Activated CD8-positive, alpha-beta memory T cell treated with anti-CD3 and anti-CD28 coated beads, Interleukin-2, amount 10 ng/mL, durations not matched to agents 7 days and 5 days (primary cell): ENCODE measurements around the gene TNFSF10. TPM values are rescaled to one million over a fixed set of nuclear protein-coding genes. Genes with fewer than 3 reads are reported as not detected.
"Not testable (repeated sequence)": the region's sequence is repeated elsewhere in the genome, so short reads cannot be mapped to it uniquely, and the experiment has no call there.

Source experiments
- ATAC-seq: fragments of 150-1000 bp; cut with Tn5 transposase; one replicate; pipeline ENCODE4 v1.10.0; 2021; ENCODE audit warnings: moderate library complexity
- CTCF ChIA-PET: fragments of 350-600 bp; sonication (Branson Sonifier 250); formaldehyde crosslinking; loops from one replicate; lab custom pipeline; 2021; ENCODE audit warnings: antibody characterized with exemption; lab: Charles Lee
- DNase-seq: peaks from one replicate; pipeline ENCODE4 v3.0.0-alpha.2; 2020
- H3K27ac Mint-ChIP-seq: one replicate; pipeline ENCODE4 v1.8.0; 2021; ENCODE audit warnings: mild to moderate bottlenecking, mixed read lengths
- H3K27me3 Mint-ChIP-seq: one replicate; pipeline ENCODE4 v1.8.0; 2021; ENCODE audit warnings: mixed read lengths
- H3K36me3 Mint-ChIP-seq: one replicate; pipeline ENCODE4 v1.8.0; 2021; ENCODE audit warnings: mild to moderate bottlenecking, mixed read lengths
- H3K4me1 Mint-ChIP-seq: one replicate; pipeline ENCODE4 v1.8.0; 2021; ENCODE audit warnings: mixed read lengths
- H3K4me3 Mint-ChIP-seq: one replicate; pipeline ENCODE4 v1.8.0; 2021; ENCODE audit warnings: mild to moderate bottlenecking, moderate library complexity, mixed read lengths
- H3K9me3 Mint-ChIP-seq: one replicate; pipeline ENCODE4 v1.8.0; 2022; ENCODE audit warnings: low read depth, mixed read lengths
- total RNA-seq, 2 experiments: library from RNA; stranded (reverse); gene quantifications; one replicate each; pipeline ENCODE4 v1.2.3, GENCODE V29; 2021

Gene TNFSF10
- total RNA-seq = 100 to 1,000 TPM; 144 to 256 TPM

DNA sequence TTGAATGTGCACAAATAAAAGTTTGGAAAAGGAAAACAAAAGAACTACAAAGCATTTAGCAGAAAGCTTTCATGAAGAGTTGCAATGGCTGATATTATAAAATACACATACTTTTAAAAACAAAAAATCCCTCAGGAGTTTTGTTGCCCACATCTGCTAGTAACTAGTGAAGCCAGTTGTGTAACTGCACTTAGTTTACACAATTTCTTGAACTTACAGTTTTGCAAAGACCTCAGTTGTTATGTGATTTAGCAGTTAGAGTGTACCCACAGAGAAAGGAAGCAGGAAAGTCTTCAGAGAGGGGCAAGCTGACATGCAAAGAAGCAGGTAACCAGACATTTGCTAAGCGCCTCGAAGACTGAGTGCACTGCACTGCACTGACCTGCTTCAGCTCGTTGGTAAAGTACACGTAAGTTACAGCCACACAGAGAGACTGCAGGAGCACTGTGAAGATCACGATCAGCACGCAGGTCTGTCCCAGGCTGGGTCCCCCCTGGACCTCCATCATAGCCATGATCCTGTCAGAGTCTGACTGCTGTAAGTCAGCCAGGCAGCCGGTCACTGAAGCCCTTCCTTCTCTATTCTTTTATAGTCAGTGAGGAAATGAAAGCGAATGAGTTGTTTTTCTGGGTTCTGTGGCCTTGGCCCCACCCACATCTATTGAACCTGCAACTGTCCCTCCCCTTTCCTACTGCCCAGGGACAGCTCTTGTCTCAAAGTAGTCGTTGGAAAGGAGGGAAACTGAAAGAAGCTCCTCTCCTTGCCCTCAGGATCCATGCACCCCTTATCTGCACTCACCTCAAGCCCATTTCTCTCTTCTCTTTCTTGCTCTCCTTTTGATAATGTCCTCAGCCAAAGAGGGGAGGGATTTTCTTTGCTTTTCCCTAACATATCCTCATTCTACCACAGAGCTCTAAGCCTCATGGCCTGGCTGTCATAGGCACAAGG lies at the start of gene TNFSF10:
TSS of gene TNFSF10 (minus strand) at position 560 of the 948 bp plus-strand sequence. CDS start at position 514, 46 bp downstream.
- CTCF ChIA-PET = interaction anchor here (0.6 to 9.1 kb wide), 10 partner anchors 7 to 99 kb away, joined by 3 to 146 read pairs (median 3); no protein-coding TSS in a partner anchor
- Mint-ChIP-seq H3K4me3 (peak within 1 kb of the TSS; percentile 95), H3K36me3 (peaks cover 52% of the 10 kb centered on the region), H3K4me1 (peaks cover 44% of the 10 kb centered on the region), H3K27me3 (no peaks in the 10 kb centered on the region), H3K27ac (peak within 1 kb of the TSS; percentile 98), H3K9me3 (no peaks in the 10 kb centered on the region)
- DNase-seq (peak; percentile 93), ATAC-seq (peak; percentile 89)

DNA sequence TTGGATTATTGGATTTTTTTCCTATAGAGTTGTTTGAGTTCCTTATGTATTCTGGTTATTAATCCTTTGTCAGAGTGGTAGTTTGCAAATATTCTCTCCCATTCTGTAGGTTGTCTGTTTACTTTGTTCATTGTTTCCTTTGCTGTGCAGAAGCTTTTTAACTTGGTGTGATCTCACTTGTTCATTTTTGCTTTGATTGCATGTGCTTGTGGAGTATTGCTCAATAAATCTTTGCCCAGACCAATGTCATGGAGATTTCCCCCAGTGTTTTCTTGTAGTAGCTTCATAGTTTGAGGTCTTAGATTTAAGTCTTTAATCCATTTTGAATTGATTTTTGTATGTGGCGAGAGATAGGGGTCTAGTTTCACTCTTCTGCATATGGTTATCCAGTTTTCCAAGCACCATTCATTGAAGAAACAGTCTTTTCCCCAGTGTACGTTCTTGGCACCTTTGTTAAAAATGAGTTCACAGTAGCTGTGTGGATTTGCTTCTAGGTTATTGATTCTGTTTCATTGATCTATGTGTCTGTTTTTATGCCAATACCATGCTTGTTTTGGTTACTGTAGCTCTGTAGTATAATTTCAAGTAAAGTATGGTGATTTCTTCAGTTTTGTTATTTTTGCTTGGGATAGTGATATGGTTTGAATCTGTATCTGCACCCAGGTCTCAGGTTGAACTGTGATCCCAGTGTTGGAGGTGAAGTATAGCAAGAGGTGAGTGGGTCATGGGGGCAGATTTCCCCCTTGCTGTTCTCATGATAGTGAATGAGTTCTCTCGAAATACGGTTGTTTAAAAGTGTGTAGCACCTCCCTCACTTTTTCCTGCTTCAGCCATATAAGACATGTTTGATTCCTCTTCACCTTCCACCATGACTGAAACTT lies 46.1 kb upstream of the TNFSF10 start:
- CTCF ChIA-PET = interaction anchor here (1.3 kb wide), 1 partner anchor 83 kb away, joined by 3 read pairs; no protein-coding TSS in a partner anchor
- Mint-ChIP-seq H3K36me3 (peaks cover 48% of the 10 kb centered on the region), H3K4me3 (no peak overlapping the region), H3K27ac (no peak overlapping the region), H3K27me3 (no peaks in the 10 kb centered on the region), H3K4me1 (peaks cover 16% of the 10 kb centered on the region), H3K9me3 (peaks cover 13% of the 10 kb centered on the region)
- DNase-seq = no peak
- ATAC-seq = no peak

GRCh38 chr3:172568701-172569100 lies 45.5 kb upstream of the TNFSF10 start:
- Mint-ChIP-seq H3K4me3 (no peak overlapping the region), H3K4me1 (peaks cover 19% of the 10 kb centered on the region), H3K27ac (no peak overlapping the region), H3K36me3 (peaks cover 45% of the 10 kb centered on the region), H3K9me3 (peaks cover 13% of the 10 kb centered on the region), H3K27me3 (no peaks in the 10 kb centered on the region)
- CTCF ChIA-PET = no interaction called here
- ATAC-seq (no peak), DNase-seq (no peak)

DNA sequence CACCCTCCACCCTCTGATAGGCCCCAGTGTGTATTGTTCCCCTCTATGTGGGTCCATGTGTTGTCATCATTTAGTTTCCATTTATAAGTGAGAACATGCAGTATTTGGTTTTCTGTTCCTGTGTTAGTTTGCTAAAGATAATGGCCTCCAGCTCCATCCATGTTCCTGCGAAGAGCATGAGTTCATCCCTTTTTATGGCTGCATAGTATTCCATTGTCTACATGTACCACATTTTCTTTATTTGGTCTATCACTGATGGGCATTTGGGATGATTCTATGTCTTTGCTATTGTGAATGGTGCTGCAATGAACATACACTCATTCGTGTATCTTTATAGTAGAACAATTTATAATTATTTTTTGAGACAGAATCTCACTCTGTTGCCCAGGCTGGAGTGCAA lies 43.6 kb upstream of the TNFSF10 start:
- H3K27ac Mint-ChIP-seq, H3K4me3 Mint-ChIP-seq, DNase-seq, H3K27me3 Mint-ChIP-seq, CTCF ChIA-PET, ATAC-seq: not testable (repeated sequence)
- peaks cover 36% of the 10 kb centered on the region for H3K36me3 Mint-ChIP-seq
- H3K4me1 Mint-ChIP-seq = peaks cover 36% of the 10 kb centered on the region
- peaks cover 13% of the 10 kb centered on the region for H3K9me3 Mint-ChIP-seq

DNA sequence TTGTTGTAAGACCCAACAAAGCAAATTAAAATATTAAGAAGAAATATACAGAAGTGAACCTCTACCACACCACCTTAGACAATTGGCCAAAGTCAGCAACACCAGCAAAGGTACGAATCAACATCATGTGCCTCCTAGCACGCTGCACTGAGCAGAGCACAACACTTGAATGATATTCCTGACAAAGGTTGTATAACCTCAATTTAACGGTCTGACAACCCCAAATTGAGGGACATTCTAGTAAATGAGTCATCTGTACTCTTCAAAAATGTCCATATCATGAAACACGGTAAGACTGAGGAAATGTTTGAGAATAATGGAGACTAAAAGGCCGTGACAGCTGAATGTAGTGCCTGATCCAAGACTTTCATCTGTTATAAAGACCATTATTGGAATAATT lies 41.3 kb upstream of the TNFSF10 start:
- peaks cover 39% of the 10 kb centered on the region for H3K4me1 Mint-ChIP-seq
- peaks cover 7% of the 10 kb centered on the region for H3K9me3 Mint-ChIP-seq
- CTCF ChIA-PET = interaction anchor here (1.0 kb wide), 1 partner anchor 41 kb away, joined by 3 read pairs; the partner anchor contains the start of gene TNFSF10
- ATAC-seq (no peak), DNase-seq (no peak)
- peaks cover 25% of the 10 kb centered on the region for H3K36me3 Mint-ChIP-seq
- H3K4me3 Mint-ChIP-seq = no peak overlapping the region
- H3K27ac Mint-ChIP-seq = no peak overlapping the region
- H3K27me3 Mint-ChIP-seq = no peaks in the 10 kb centered on the region

DNA sequence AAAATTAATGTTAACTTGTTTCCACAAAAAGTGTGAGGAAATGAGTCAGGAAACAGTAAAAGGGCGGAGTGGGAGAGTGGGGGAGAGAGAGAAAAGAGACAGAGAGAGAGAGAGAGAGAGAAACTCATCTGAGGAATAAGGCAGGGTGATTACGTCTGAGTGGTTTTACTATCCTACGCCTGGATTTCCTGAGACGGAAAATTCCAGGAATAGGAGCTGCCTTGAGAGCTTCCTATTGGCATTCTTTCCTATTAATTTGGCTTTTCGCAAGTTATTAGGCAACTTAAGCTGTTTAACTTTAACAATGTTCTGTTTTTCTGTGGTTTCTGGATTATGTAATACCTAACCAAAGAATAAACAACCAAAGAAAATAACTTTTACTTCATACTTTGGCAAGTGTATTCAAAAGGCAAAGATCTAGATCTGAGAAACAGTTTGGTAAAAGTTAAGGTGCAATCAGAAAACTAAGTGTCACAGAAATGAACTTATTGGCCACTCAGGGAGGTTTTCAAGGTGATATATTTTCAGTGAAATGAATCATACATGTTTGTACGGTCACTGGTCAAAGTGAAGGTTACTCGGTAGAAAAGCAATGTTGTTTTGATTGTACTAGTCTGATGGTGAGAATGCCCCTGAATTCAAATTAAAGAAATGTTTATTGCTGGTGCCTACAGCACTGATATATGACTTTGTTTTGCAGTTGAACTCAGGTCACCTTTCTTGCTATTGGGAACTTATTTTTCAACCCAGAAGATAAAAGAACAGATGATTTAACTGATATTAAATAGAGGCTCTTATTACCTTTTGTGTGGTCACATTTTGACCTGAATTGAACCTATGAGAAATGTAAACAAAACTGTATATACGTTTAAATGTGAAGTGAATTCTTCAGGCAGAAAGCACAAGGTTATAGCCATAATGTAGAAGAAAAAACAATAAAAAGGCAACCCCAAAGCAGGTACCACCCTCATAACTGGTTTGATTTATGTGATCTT lies 39.9 kb upstream of the TNFSF10 start:
- ATAC-seq (peak; percentile 70), DNase-seq (peak; percentile 59)
- Mint-ChIP-seq H3K36me3 (peaks cover 20% of the 10 kb centered on the region), H3K4me1 (peaks cover 33% of the 10 kb centered on the region), H3K27me3 (no peaks in the 10 kb centered on the region), H3K4me3 (peak overlapping the region; percentile 55), H3K27ac (peak overlapping the region; percentile 82), H3K9me3 (peaks cover 6% of the 10 kb centered on the region)
- CTCF ChIA-PET = interaction anchor here (0.6 to 2.0 kb wide), 10 partner anchors 9 to 61 kb away, joined by 3 to 7 read pairs (median 4); no protein-coding TSS in a partner anchor

- DNase-seq (no peak), ATAC-seq (peak; percentile 40)
- no peaks in the 10 kb centered on the region for H3K27me3 Mint-ChIP-seq
- no peak overlapping the region for H3K4me3 Mint-ChIP-seq
- peaks cover 13% of the 10 kb centered on the region for H3K36me3 Mint-ChIP-seq
- H3K9me3 Mint-ChIP-seq = peaks cover 4% of the 10 kb centered on the region
- CTCF ChIA-PET = interaction anchor here (0.6 to 2.0 kb wide), 11 partner anchors 10 to 62 kb away, joined by 3 to 7 read pairs (median 4); no protein-coding TSS in a partner anchor
- H3K27ac Mint-ChIP-seq = peak overlapping the region; percentile 84
- H3K4me1 Mint-ChIP-seq = peaks cover 41% of the 10 kb centered on the region
These were observed 38.8 kb upstream of the TNFSF10 start for GRCh38 chr3:172561897-172562640.

GRCh38 chr3:172560586-172560985 lies 37.4 kb upstream of the TNFSF10 start:
- peaks cover 44% of the 10 kb centered on the region for H3K4me1 Mint-ChIP-seq
- H3K4me3 Mint-ChIP-seq = no peak overlapping the region
- no peak overlapping the region for H3K27ac Mint-ChIP-seq
- CTCF ChIA-PET = interaction anchor here (1.2 to 1.7 kb wide), 6 partner anchors 11 to 30 kb away, joined by 3 to 4 read pairs (median 3); no protein-coding TSS in a partner anchor
- H3K27me3 Mint-ChIP-seq = no peaks in the 10 kb centered on the region
- H3K9me3 Mint-ChIP-seq = no peaks in the 10 kb centered on the region
- DNase-seq = no peak
- no peak for ATAC-seq
- H3K36me3 Mint-ChIP-seq = peaks cover 5% of the 10 kb centered on the region

- ATAC-seq (no peak), DNase-seq (no peak)
- H3K27me3 Mint-ChIP-seq = no peaks in the 10 kb centered on the region
- no peaks in the 10 kb centered on the region for H3K9me3 Mint-ChIP-seq
- H3K36me3 Mint-ChIP-seq = peaks cover 5% of the 10 kb centered on the region
- CTCF ChIA-PET = interaction anchor here (1.3 to 1.7 kb wide), 4 partner anchors 11 to 21 kb away, joined by 3 to 4 read pairs (median 3); no protein-coding TSS in a partner anchor
- H3K4me3 Mint-ChIP-seq = no peak overlapping the region
- no peak overlapping the region for H3K27ac Mint-ChIP-seq
- peaks cover 44% of the 10 kb centered on the region for H3K4me1 Mint-ChIP-seq
These were observed 36.8 kb upstream of the TNFSF10 start for GRCh38 chr3:172560026-172560425.

DNA sequence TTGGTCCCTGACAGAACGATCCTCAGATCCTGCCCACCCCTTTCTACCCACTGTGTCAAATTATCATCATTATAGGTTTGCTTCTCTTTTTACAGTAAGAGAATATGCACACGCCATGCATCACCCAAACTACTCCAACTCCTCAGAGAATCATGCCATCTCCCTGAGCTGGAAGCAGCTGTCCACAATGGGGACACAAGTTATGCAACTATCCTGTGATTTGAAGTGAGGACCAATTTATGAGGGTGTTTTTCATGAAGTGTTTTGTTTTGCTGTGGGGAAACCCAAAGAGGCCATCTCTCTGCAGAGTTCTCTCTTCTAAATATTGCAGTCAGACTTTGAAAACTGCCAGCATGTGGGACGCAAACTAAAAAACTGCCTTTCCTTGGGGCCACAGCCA lies 35.8 kb upstream of the TNFSF10 start:
- Mint-ChIP-seq H3K27me3 (no peaks in the 10 kb centered on the region), H3K36me3 (peaks cover 2% of the 10 kb centered on the region), H3K27ac (no peak overlapping the region), H3K4me3 (no peak overlapping the region), H3K9me3 (no peaks in the 10 kb centered on the region), H3K4me1 (peaks cover 41% of the 10 kb centered on the region)
- CTCF ChIA-PET = no interaction called here
- DNase-seq (no peak), ATAC-seq (no peak)

- CTCF ChIA-PET = interaction anchor here (0.8 to 1.0 kb wide), 2 partner anchors 9 to 45 kb away, joined by 3 read pairs; no protein-coding TSS in a partner anchor
- Mint-ChIP-seq H3K9me3 (no peaks in the 10 kb centered on the region), H3K27me3 (no peaks in the 10 kb centered on the region), H3K36me3 (peaks cover 3% of the 10 kb centered on the region), H3K27ac (peak overlapping the region; percentile 12), H3K4me1 (peaks cover 29% of the 10 kb centered on the region), H3K4me3 (no peak overlapping the region)
- ATAC-seq = no peak
- no peak for DNase-seq
These were observed 34.4 kb upstream of the TNFSF10 start for GRCh38 chr3:172557515-172558220.
